HG03439 (cell line): Measurements from ENCODE around the gene OR10H5.
"Not testable (repeated sequence)": the region's sequence is repeated elsewhere in the genome, so short reads cannot be mapped to it uniquely, and the experiment has no call there.

Source experiments
- ATAC-seq: cut with Tn5 transposase; IDR thresholded peaks from one replicate; pipeline ENCODE4 v1.9.1; 2021; ENCODE audit warnings: mild to moderate bottlenecking, moderate library complexity; ENCODE audit not compliant: unreplicated experiment

OR10H5 gene

DNA sequence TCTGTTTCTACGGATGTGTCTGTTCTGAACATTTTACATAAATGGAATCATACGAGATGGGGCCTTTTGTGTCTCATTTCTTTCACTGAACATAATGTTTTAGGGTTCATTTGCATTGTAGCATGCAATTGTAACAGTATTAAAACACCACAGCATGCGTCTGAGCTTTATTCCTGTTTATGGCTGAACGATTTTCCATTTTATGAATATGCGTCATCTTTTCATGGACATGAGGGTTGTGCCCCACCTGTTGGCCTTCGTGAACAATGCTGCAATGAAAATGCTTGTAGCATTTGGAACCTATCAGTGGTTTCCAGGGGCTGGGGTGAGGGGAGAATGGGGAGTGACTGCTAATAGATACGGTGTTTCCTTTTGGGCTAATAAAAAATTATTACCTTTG is 22.9 kb downstream of the OR10H5 start:
- ATAC-seq, result no peak

DNA sequence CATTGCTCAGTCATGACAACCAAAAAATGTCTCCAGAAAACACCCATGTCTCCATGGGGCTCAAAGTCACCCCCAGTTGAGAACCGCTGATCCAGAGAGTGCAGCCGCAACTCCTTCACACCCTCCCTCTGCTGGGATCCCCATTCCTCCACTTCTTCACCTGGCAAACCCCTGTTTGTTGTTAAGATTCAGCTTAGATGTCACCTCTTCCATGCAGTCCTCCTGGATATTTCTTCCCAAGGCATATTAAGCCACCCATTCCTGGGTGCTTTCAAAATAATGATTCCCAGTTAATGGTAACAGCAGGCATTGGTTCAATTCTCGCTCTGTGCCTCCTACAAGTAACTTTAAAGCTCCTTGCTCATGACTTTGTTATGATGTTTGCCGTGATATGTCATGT is 24.0 kb downstream of the OR10H5 start:
- ATAC-seq, result no peak

DNA sequence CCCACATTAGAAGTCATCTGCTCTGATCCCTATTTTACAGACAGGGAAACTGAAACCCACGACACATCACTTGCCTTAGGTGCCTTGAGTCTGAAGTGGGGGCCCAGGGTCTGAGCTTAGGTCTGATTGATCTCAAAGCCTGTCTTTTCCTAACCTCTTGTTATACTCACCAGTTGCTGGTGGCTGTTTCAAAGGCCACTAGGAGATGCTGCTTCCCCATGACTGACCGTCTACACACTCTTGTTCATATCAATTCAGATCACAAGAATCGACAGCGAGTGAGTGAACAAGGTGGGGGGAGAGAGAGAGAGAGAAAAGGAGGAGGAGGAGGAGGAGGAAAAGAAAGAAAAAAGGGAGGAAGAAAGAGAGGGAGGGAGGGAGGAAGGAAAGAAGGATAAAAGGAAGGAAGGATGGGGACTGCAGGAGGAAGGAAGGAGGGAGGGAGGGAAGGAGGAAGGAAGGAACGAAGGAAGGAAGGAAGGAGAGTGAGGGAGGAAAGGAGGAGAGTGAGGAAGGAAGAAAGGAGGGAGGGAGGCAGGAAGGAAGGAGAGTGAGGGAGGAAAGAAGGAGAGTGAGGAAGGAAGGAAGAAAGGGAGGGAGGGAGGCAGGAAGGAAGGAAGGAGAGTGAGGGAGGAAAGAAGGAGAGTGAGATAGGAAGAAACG is 24.7 kb downstream of the OR10H5 start:
- no peak for ATAC-seq

DNA sequence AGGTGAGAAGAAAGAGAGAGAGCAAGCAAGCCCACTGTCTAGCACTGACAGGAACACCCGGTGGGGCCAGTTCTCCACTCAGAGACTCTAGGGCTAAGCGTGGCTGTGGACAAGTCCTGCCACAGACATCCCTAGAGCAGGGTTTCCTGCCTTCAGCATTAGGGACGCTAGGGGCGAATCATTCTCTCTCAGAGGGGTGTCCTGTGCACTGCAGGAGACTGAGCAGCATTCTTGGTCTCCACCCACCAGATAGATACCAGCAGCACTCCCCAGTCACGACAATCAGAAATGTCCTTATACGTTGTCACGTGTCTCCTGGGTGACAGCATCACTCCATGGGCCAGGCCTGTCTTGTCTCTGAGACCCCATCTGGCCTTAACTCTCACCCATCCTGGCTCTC is 26.5 kb downstream of the OR10H5 start:
- ATAC-seq, result no peak

DNA sequence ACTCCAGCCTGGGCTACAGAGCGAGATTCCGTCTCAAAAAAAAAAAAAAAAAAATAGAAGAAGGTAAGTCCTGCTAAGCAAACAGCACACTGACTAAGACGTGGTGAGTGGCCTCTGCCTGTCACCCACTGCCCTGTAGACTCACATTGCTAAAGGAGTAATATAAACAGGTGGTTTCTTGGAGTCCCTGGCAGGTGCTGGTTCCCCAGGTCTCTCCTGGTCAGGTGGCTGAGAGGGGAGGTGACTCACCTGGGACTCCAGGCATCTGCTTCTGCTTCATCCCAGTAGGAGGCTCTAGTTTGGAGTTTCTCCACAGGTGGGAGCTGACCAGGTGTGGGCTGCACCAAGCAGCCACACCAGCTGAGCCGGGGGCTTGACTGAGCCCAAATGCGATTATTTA is 27.8 kb downstream of the OR10H5 start, which contains the start of gene OR10H1:
OR10H1 (minus strand) TSS at position 359 of the 400 bp plus-strand sequence. CDS start 7,627 bp downstream, outside the sequence.
- ATAC-seq, result no peak

DNA sequence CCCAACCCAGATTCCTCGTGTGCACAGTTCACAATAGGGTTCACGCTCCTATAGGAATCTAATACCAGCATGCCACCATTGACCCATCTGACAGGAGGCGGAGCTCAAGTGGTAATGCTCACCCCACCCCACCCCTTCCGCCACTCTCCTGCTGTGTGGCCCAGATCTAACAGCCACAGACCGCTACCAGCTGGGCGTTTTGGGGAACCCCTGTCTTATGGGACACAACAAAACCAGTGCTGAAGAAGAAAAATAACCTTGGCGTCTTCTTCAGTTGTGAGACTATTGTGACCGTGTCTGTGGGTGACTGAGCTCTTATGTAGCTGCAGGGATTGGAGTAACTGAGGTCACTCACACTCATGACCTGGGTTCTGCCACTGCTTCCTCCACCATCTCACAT is 33.2 kb downstream of the OR10H5 start:
- no peak for ATAC-seq

DNA sequence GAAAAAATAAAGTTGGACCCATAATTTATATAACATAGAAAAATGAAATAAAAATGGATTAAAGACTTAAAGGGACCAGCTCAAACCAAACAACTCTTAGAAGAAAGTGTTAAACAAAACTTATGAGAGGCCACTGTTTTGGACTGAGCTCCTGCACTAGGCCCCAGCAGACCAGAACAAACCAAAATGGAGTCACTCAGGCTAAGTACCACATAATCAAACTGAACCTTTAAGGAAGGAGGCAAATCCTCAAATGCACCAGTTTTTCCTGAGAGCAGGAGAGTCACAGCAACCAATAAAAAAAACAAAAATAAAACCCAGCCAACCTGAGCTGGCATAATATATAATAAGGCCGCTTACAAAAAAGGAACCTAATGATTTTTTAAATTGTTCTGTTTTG is 38.3 kb downstream of the OR10H5 start:
- no peak for ATAC-seq

DNA sequence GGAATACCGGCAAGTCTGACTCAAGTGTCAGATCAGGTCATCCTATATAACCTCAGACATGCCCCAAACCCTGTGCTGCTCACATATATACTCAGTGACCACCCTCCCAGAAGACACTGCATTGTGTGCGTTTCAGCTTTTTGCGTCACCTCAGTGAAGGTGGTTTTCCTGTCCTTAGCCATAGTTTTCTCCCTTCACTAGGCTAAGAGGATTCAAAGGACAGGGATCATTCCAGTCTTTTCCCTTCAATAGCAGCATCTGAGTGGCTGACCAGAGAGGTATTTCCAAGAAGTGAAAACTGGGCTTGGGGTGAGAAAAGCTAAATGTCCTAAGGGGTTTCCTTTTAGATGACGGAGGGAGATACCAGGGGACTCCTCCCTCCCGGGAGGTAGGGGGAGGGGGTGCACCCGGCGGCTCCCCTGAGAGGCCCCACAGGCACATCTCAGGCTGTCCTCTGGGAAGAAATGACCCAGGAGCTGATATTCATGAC is 40.7 kb downstream of the OR10H5 start:
- ATAC-seq, result no peak

DNA sequence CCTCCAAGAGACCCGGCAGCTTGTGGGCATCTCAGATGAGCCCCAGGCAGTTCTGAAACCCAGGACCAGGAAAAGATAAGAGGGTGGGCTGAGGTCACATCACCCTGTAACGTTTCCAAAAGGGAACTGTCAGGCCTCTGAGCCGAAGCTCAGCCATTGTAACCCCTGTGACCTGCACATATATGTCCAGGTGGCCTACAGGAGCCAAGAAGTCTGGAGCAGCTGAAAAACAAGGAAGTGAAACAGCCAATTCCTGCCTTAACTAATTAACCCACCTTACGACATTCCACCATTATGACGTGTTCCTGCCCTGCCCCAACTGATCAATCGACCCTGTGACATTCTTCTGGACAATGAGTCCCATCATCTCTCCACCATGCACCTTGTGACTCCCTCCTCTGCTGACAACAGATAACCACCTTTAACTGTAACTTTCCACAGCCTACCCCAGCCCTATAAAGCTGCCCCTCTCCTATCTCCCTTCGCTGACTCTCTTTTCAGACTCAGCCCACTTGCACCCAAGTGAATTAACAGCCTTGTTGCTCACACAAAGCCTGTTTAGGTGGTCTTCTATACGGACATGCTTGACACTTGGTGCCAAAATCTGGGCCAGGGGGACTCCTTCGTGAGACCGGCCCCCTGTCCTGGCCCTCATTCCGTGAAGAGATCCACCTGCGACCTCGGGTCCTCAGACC is 41.3 kb downstream of the OR10H5 start:
- not testable (repeated sequence) for ATAC-seq

DNA sequence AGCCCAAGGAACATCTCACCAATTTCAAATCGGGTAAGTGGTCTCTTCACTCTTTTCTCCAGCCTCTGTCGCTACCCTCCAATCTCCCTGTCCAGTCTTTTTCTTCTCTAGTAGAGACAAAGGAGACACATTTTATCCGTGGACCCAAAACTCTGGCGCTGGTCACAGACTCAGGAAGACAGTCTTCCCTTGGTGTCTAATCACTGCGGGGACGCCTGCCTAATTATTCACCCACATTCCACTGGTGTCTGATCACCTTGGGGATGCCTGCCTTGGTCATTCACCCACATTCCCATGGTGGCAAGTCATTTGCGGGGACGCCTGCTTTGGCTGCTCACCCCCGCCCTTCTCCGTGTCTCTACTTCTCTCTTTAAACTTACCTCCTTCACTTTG is 41.8 kb downstream of the OR10H5 start:
- no peak for ATAC-seq

DNA sequence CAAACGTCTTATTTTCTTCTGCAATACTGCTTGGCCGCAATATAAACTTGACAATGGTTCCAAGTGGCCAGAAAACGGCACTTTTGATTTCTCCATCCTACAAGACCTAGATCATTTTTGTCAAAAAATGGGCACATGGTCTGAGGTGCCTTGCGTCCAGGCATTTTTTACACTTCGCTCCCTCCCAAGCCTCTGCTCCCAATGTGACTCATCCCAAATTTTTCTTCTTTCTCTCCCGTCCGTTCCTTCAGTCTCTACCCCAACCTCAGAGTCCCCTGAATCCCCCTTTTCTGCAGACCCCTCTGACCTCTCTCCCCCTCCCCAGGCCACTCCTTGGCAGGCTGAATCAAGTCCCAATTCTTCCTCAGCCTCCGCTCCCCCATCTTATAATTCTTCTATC is 42.3 kb downstream of the OR10H5 start:
- ATAC-seq, result no peak

DNA sequence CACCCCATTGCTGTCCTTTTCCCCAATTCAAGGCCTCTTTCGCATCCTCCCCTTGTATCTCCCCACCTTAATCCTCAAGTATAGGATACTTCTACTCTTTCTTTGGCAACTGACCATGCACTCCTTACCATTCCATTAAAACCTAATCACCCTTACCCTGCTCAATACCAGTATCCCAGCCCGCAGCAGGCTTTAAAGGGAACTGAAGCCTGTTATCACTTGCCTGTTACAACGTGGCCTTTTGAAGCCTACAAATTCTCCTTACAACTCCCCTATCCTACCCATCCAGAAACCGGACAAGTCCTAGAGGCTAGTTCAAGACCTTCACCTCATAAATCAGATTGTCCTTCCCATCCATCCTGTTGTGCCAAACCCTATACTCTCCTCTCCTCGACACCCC is 44.2 kb downstream of the OR10H5 start:
- no peak for ATAC-seq

DNA sequence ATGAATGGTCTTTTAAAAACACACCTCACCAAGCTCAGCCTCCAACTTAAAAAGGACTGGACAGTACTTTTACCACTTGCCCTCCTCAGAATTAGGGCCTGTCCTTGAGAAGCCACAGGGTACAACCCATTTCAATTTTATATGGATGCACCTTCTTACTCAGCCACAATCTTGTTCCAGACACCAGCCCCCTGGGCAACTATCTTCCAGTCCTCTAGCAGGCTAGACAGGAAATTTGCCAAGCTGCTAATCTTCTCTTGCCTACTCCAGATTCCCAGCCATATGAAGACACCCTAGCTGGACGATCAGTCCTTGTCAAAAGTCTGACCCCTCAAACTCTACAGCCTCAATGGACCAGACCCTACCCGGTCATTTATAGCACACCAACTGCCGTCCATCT is 46.8 kb downstream of the OR10H5 start:
- ATAC-seq, result not testable (repeated sequence)

DNA sequence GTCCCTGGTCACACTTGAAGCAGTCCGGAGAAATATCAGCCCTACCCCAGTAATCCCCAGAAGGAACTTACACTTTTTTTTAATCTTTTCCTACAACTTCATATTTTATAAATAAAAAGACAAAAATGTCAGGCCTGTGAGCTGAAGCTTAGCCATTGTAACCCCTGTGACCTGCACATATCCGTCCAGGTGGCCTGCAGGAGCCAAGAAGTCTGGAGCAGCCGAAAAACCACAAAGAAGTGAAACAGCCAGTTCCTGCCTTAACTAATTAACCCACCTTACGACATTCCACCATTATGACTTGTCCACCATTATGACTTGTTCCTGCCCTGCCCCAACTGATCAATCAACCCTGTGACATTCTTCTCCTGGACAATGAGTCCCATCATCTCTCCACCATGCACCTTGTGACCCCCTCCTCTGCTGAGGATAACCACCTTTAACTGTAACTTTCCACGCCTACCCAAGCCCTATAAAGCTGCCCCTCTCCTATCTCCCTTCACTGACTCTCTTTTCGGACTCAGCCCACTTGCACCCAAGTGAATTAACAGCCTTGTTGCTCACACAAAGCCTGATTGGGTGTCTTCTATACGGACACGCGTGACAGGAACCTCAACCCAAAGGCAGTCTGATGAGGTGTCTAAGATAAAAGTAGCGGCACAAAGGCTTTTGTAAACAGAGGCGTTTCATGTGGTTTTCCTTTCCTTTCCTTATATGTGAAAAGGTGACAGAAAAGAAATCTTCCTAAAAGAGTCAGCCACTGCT is 48.3 kb downstream of the OR10H5 start:
- not testable (repeated sequence) for ATAC-seq

DNA sequence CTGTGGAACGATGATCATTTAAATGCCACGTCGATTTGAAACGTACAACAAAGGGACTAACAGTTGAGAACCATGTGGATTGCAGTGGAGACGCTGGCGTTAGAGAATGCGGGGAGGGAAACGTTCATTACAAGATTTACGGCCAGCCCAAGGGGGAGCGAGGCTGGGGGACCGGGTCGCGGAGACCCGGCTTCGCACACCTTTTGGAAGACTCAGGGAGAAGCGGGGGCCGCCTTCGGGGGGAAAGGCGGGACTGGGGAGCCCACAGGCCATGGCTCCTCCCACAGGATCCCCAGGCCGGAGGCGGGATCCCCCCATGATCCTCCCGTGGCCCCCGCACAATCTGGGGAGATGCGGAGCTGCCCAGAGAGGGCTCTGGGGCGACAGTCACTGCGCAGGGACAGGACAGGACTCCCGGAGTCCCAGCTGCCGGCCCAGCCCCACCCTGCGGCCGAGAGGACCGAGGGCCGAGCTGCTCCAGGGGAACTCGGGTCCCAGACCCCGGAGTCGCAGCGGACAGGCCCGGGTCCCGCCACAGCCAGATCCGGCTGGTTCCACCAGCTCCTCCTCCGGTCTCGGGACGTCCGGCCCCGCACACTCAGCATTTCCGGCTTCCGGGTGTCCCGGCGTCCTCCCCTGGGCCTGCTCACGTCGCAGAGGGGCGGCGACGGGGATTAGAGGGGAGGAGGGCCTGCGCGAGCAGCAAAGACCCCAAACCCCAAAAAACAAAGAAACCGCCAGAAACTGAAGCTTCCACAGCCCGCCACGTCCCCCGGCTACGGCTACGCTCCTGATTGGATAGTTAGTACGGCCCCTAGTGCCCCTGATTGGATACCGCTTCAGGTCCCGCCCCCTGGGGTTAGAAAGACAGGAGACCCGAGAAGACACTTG is 49.1 kb downstream of the OR10H5 start:
- ATAC-seq, result peak; percentile 96

DNA sequence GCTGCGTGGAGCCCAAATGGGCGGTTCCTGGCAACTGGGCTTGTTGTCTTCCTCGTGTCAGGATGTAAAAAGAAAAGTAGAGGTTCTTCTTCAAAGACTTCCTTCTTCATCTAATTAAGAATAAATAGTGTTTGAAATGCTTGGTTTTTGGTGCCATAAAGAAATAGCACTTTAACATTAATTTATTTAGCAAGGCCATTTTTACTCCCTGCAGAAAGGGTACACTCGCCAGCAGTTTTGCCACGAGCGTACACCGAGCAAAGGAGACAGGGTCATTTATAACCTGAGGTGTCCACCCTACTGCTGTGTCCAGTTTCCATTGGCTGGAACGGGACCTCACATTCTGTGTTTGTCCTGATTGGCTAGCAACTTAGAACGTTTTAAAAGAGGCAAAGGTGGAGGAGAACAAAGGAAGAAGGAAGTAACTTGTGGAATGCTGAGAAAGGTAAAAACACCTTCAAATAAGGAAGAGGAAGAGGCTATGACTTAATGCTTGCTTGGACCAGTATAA is 49.8 kb downstream of the OR10H5 start:
- ATAC-seq, result peak; percentile 15

DNA sequence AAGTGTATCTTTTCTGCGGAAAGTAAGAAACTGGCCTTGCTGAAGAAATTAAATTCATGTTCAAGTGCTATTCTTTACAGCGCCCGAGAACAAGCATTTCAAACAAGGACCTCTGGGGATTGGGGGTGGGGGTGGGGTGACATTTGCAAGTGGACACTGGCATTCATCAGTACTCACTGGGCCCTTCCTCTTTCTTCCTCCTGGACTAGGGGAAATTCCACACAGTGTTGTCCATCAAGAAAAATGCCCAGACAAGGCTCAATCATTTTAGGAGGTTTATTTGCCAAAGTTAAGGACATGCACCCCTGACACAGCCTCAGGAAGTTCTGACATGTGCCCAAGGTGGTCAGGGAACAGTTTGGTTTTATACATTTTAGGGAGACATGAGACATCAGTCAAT is 50.9 kb downstream of the OR10H5 start:
- ATAC-seq, result no peak

DNA sequence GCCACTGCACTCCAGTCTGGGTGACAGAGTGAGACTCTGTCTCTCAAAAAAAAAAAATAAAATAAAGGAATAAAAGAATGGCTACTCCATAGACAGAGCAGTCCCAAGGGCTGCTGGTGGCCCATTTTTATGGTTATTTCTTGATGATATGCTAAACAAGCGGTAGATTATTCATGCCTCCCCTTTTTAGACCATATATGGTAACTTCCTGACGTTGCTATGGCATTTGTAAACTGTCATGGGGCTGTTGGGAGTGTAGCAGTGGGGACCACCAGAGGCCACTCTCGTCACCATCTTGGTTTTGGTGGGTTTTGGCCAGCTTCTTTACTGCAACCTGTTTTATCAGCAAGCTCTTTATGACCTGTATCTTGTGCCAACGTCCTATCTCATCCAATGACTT is 52.4 kb downstream of the OR10H5 start:
- not testable (repeated sequence) for ATAC-seq

DNA sequence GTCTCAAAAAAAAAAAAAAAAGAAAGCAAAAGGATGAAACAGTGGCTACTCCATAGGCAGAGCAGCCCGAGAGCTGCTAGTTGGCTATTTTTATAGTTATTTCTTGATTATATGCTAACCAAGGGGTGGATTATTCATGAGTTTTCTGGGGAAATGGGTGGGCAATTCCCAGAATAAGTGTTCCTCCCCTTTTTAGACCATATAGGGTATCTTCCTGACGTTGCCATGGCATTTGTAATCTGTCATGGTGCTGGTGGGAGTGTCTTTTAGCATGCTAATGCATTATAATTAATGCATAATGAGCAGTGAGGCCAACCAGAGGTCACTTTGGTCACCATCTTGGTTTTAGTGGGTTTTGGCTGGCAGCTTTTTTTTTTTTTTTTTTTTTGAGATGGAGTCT is 53.4 kb downstream of the OR10H5 start:
- no peak for ATAC-seq

DNA sequence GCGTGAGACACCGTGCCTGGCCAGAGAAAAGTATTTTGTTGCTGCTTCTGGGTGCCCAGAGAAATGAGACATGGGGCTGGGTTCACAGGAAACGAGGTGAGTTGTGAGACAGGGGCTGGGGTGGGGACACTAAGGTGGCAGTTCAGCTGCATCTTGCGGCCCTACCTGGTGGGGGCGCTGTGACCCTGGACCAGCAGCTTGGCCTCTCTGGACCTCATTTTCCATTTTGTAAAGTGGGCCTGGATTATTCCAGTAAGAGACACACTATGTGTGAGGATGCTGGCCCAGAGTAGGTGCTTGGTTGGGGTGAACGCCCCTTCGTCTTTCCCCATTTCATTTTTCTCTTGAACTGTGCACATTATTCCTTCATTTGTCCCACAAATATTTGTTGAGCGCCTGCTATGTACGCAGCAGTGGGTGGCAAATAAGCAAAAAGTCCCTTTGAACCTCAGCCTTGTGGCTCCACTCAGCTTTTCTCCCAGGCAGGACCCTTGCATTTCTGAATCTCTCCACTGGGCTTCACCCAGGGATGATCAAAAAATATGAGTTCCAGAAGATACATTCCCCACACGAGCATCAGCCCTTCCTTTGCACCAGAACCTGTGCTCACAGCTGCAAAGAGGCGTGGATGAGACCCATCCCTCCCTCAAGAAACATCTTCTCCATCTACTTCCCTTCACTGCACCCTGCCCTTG is 54.6 kb downstream of the OR10H5 start:
- no peak for ATAC-seq
